GM18498 (cell line): ENCODE measurements around the gene SPHK2.

Source experiments
- ATAC-seq: cut with Tn5 transposase; IDR thresholded peaks from one replicate; pipeline ENCODE4 v1.9.1; 2021; ENCODE audit warnings: mild to moderate bottlenecking, moderate library complexity; ENCODE audit not compliant: unreplicated experiment

Gene SPHK2

DNA sequence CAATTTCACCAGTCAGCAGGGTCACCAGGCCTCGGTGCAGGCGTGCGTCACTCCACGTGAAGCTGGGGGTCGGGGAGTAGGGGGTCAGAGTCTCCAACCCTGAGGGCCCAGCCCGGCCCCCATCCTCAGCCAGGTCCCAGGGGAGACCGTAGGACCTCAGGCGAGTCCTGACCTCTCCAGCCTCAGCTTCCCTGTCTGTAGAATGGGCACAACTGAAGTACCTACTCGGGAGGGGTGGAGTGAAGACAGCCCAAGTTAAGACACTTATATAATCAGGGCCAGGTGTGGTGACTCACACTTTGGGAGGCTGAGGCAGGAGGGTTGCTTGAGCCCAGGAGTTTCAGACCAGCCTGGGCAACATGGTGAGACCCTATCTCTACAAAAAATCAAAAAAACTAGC lies 15.5 kb upstream of the SPHK2 start:
- no peak for ATAC-seq

- no peak for ATAC-seq
Measured at GRCh38 chr19:48606463-48607358, 12.6 kb upstream of the SPHK2 start, which contains the start of gene SPACA4. SPACA4 (plus strand) TSS chr19:48606742; CDS start chr19:48606979, 237 bp downstream.

DNA sequence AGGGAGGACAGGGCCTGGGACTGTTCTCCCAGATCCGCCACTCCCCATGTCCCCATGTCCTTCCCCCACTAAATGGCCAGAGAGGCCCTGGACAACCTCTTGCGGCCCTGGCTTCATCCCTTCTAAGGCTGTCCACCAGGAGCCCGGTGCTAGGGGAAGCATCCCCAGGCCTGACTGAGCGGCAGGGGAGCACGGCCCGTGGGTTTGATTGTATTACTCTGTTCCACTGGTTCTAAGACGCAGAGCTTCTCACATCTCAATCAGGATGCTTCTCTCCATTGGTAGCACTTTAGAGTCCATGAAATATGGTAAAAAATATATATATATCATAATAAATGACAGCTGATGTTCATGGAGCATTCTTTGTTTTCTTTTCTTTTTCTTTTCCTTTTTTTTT lies 11.9 kb upstream of the SPHK2 start:
- no peak for ATAC-seq

GRCh38 chr19:48608798-48609263 lies 10.5 kb upstream of the SPHK2 start:
- ATAC-seq, result no peak

- ATAC-seq, result no peak
Measured at GRCh38 chr19:48609571-48610108, 9.7 kb upstream of the SPHK2 start.

DNA sequence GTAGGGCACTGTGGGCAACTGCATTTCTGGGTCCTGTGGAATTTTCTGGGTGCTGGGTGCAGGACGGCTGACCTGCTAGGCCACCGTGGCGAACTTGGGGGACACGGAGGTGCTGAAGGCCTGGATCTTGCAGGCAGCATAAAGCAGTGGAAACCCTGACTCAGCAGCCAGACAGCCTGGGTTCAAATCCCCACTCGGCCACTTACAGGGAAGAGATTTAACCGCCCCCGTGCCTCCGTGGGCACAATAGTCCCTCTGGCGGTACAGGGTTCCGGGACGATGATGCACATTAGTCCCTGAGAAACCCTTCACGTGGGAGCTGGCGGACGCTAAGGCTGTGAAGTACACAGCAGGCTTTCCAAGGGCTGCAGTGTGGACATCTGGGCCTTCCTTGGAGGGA lies 7.4 kb upstream of the SPHK2 start:
- ATAC-seq, result no peak

- no peak for ATAC-seq
Measured at GRCh38 chr19:48613024-48613851, 6.1 kb upstream of the SPHK2 start.

DNA sequence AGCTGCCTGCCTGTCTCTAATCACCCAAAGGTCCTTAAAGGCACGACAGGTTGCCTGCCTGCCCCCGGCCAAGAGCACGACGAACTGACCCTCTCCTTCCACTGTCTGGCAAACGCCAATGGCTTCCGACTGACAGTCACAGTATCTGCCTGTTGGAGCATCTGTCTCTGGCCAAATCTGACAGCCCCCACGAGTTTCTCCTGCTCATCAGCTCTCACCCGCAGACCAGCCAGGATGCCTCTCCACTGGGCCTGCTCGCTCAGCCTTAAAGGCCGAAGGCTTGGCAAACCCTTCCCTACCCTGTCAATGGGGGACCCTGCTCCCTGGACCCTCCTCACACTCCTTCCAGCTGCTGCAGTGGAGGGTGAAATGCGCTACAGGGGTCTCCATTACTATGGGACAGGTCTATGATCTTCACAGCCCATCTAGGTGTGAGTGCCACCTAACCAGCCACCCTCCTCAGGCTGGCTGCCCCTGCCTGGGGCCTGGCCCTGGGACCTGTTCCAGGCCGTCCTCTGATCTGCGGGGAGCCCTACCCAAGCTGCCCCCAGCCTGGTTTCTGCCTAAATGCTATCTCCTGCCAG lies 5.4 kb upstream of the SPHK2 start:
- no peak for ATAC-seq

- no peak for ATAC-seq
Measured at GRCh38 chr19:48614436-48615230, 4.7 kb upstream of the SPHK2 start, which contains the start of gene FAM83E. FAM83E (minus strand) TSS chr19:48615076; CDS start chr19:48613372, 1,704 bp downstream.

DNA sequence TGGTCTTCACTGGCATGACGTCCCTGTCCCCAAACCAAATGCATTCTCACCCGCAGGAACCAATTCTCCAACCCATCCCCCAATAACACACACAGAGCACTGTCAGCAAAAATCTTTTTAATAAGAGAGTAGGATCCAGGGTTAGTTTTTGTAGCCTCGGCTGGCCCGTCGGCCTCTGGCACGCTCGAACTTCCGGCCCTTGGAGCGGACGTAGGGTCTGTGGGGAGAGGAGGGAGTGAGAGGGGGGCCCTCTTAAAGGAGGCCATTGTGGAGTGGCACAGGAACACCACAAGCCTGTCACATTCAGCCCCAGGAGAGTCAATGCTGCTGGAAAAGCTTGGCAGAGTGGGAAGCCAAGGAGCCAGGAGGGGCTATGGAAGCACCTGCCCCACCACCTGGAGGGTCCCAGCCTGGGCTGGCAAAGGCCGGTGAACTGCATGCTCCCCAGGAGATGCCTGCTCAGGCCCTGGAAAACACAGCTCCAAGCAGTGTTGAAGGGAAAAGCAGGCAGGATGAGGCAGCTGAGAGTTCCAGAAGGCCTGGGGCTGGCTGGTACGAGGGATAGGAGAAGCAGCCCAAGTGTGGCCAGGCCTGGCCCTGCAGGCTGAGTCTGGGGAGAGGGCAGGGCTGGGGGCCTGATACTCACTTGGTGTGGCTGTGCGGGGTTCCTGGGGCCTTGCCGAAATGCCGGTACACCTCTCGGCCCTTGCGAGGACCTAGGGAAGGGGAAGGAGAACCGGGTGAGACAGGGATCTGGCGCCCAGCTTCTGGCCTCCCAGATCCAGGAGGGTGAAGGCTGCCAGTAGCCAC lies 3.9 kb upstream of the SPHK2 start:
- ATAC-seq, result no peak

- ATAC-seq, result no peak
Measured at GRCh38 chr19:48616041-48616436, 3.3 kb upstream of the SPHK2 start.

DNA sequence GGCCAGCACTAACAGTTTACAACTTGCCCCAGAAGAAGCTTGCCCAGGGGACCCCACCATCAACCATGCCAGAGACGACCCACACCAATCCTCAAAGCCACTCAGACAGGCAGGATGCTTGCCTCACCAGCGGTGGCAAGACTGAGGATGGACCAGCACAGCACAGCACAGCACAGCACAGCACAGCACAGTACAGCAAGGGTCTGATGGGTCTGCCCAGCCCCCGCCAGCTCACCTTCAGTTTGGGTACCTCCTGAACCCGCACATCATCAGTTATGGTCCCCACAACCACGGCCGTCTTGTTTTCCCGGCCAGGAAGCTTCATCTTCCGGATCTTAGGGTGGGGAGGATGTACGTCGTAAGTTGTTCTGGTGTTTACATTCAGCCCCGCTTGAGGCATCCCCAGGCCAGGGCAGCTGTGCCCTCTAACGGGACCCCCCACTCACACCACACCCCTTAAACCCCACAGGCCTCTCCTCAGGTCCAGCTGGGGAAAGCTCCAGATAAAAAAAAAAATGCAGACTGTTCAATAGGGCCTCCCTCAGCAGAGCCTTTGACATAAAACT lies 2.7 kb upstream of the SPHK2 start:
- no peak for ATAC-seq

GRCh38 chr19:48617146-48617937 lies 2.0 kb upstream of the SPHK2 start:
- no peak for ATAC-seq

DNA sequence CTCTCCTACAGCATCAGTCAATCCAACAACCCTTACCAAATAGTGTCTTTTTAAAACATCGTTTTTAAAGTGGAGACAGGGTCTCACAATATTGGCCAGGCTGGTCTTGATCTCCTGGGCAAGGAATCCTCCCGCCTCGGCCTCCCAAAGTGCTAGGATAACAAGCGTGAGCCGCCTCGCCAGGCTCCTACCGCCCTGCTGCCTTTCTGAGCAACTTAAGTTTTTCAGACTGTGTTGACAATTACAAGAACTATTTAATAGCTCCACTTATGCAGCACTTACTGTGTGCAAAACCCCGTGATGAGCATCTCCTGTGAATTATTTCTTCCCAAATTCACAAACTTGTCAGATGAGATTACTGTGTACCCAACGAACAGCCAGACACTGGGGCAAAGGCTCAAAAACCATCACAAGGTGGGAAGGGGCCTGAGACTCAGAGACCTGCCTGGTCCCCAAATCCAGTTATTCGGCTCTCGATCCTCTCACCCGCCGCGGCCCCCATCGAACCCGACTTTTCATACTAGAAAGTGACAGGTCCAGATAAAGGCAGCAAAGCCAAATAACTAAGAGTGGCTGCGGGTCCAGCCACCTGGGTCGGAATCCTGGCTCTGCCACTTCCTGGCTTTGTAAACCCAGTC lies 909 bp upstream of the SPHK2 start:
- ATAC-seq, result no peak

- ATAC-seq, result no peak
Measured at GRCh38 chr19:48619692-48620585, 633 bp downstream of the SPHK2 start.

DNA sequence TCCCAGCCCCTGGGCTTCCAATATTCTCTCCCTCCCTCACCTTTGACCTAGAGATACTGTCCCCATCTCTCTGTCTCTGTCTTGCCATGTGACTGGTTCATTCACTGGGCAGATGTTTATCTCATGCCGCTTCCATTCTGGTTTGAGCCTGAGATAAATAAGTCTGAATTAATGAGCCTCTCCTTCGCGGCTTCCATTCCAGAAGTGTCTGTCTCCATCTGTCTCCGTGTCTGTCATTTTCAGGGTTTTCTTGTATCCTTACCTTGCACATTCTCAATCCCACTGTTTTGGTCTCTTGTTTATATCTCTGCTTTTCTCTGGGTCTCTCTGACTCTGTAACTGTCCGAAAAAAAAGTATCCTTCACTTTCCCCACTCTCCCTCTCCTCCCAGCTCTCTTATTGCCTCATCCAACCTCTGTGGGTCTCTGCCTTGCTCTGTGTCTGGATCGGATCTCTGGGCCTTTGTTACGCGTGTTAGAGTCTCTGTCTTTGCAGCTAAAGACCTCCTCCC lies 4.3 kb downstream of the SPHK2 start:
- ATAC-seq, result no peak
